Stimulated activated CD8-positive, alpha-beta memory T cell treated with anti-CD3 and anti-CD28 coated beads, Interleukin-15, amount 100 ng/mL, for 4 hours (primary cell): ENCODE data around the gene PLEKHD1.

Experiments used
- DNase-seq, 2 donors: peaks; one replicate each; pipeline ENCODE4 v3.0.0-alpha.2; 2020; ENCODE audit warnings: low read depth in 2 of 2

PLEKHD1 gene

DNA sequence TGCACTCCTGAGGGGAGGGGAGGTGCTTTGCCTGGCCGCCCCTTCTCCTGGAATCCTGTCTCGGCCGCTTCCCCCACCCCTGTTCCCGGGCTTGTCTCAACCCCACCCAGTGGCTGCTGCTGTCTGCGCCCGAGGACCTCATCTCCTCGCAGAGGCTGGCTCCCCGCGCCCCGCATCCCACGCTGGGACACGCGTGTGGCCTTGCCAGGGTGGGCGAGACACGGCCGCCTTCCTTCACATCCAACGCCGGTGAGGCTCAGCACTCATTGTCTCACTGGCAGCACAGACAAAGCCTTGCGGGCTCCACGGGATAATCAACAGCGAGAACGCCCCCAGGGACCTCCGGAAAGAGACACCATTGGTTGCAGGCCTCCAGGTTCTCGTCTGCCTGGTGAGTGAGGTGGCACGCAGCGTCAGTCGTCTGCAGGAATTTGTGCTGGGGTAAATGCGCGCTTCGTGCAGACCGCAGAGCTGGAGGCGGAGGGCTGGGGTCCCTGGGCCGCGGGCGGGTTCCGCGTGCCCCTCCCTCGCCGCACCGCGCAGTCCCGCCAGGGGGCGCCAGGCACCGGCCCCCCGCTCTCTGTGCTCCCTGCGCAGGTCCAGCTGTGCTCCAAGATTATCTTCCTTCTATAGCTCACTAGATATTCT is 63.3 kb downstream of the PLEKHD1 start:
- DNase-seq = no peak

DNA sequence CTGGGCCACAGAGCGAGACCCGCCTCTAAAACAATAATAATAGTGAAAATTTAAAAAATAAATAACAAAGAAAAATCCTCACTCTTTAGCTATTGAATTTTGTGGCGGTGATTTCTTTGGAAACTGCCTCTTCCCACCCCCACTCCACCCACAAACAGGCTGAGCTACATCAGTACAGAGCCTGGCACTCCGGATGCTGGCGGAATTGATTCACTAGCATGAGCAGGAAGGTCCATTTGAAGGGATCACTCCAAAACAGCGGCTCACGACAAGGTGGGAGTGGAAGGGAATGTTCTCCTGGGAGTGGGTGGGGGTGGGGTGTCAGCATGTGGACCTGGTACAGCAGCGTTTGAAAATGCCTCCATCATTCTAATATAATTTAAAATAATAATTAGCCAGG is 64.0 kb downstream of the PLEKHD1 start:
- no peak for DNase-seq

DNA sequence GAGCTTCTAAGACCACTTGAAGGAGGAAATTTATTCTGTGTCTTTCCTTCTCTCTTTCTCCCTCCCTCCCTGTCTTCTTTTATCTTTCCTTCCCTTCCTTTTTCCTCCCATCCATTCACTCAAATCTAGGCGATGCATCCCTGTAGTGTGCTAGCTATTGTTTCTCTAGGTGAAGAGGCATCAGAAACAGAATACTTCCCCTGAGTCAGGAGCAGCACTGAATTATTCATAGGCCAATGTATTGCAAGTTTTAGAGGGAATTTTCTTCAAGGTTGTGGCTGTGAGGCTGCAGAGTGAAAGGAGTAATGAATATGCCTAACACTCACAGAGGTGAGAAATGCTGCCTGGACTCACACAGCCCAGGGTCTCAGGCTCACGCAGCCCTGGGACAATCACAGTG is 67.0 kb downstream of the PLEKHD1 start:
- no peak for DNase-seq

DNA sequence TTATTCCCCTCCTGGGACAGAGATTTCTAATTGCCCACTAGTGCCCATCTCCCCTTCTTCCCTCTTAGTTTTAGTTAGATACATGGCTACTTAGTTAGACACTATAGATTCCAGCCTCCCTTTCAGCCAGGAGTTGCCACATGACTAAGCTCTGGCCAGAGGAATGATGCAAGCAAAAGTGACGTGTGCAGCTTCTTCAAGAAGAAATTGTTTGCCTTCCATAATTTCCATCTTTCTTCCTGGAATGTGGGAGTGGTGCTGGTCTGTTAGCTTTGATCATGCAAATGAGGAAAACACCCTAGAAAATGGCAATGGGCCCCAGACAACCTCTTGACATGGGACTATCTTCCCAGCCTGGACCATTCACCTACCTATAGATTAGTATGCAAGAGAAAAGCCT is 68.7 kb downstream of the PLEKHD1 start:
- no peak for DNase-seq

DNA sequence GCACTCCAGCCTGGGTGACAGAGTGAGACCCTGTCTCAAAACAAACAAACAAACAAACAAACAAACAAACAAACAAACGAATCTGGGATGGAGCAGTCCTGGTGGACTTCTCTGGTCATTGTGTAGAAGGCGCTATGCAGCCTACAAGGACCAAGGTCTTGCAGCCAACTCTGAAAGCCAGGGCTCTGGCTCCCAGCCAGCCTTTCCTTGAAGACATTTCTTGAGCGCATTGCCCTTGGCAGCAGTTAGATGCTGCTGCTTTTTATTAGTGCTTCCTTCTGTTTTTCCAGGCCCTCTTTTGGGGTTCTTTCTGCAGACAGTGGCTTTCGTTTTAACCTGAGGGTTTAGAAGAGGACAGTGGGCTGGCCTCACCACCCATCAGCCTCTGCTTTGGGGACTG is 70.0 kb downstream of the PLEKHD1 start:
- no peak for DNase-seq

DNA sequence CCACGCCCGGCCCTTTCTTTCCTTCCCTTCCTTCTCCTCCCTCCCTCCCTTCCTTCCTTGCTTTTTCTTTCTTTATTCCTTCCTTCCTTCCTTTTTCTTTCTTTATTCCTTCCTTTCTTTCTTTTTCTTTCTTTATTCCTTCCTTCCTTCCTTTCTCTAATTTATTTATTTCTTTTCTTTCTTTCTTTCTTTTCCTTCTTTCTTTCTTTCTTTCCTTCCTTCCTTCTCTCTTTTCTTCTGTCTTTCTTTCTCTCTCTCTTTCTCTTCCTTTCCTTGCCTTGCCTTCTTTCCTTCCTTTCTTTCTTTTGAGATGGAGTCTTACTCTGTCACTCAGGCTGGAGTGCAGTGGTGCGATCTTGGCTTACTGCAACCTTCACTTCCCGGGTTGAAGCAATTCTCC is 74.2 kb downstream of the PLEKHD1 start:
- no peak for DNase-seq

DNA sequence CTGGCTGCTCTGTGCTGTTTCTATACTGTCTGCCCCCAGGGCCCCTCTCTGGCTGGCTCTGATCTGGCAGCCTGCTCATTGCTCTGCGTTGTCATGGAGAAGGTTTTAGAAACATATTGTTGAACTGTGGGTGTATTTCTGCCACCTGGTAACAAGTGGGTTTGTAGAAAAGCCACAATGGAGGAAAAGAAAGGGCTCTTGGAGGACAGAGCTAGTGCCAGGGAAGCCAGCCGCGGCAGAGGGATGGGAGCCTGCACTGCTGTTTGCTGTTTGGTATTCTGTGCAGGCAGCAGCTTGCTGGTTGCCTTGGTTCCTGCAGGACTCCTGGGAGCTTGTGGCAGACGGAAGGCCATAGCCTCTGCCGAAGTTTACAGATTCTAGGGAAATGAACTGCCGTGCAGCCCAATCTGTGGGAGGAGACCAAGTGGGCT is 75.1 kb downstream of the PLEKHD1 start:
- no peak for DNase-seq

DNA sequence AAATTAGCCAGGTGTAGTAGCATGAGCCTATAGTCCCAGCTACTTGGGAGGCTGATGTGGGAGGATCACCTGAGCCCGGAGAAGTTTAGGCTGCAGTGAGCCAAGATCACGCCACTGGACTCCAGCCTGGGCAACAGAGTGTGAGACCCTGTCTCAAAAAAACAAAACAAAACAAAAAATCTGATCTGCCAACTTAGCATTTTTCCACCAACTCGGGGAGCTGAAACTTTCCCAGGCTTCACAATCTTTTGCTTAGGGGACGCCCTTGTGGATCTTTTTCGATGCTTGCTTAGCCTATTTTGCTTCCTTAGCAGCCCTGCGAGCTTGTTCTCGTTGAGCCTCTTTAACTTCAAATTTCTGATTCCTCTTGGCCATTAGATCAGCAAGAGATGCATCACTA is 76.3 kb downstream of the PLEKHD1 start:
- no peak for DNase-seq

DNA sequence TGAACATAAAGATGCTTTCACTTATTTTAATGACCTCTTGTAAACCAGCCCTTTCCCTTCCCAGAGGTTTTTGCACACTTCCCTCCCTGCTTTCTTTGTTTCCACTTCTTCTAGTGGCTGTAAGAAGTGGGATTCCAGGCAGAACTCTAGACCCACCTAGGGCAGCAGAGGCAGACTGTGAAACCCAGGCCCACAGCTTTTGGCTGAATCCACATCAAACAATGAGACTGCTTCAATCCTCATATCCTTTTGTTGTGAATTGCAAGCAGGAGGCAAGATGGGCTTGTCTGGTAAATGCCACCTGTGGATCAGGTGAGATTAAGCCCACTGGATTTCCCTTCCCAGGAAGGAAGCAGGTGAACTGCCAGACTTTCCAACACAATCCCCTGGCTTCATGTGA is 77.4 kb downstream of the PLEKHD1 start:
- DNase-seq = no peak

DNA sequence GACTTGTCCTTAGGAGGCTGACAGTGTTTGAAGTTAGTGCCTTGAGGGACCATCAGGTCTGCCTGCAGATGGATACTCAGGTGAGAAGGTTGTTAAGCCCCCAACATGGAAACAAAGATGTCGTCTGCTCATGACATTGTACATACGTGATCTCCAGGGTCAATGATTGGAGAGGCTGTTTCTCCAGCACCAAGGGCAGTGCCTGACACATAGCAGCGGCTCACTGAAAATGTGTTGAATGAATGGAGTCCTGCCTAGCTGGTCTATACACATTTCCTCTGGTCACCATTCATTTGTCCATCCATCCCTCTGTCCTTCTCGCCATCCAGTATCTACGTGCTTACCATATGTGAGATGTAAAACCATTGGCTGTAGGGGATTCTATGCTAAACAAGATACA is 83.0 kb downstream of the PLEKHD1 start:
- no peak for DNase-seq

DNA sequence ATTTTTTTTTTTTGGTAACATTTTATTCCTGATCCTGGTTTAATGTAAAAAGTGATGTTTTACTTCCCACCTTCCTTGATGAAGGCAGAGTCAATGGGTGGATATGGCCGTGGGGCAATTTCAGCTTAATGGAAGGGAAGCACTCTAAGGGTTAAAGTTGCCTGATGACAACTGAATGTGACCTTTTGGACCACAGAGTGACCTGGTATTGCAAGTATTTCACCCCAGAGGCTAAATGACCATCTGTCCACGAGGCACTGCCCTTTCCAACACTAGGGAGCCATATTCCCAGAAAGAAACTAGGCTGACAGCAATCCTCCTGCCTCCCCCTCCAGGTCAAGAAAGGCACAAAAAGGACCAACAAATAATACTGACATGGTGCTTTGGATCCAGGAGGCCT is 85.3 kb downstream of the PLEKHD1 start:
- no peak for DNase-seq

DNA sequence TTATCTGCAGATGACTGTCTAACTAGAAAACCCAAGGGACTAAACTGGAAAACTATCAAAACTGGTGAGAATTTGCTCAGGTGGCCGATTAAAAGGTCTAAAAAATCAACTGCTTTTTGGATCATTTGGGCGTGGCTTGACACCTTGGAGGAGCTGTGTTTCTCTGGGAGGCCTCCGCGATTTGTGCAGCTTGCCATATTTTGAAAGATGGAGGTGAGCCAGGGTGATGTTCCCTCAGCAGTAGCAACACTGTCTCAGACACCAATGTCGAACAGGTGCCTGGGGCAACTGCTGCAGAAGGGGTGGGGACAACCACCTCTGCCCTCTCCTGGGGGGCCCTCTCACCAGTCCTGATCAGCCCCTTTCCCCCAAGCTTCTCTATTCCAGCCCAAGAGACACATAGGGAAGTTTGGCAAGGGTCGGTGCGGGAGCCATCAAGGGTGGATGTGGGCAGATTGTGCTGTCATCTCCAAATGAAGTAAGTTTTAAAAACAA is 86.4 kb downstream of the PLEKHD1 start:
- DNase-seq = no peak

DNA sequence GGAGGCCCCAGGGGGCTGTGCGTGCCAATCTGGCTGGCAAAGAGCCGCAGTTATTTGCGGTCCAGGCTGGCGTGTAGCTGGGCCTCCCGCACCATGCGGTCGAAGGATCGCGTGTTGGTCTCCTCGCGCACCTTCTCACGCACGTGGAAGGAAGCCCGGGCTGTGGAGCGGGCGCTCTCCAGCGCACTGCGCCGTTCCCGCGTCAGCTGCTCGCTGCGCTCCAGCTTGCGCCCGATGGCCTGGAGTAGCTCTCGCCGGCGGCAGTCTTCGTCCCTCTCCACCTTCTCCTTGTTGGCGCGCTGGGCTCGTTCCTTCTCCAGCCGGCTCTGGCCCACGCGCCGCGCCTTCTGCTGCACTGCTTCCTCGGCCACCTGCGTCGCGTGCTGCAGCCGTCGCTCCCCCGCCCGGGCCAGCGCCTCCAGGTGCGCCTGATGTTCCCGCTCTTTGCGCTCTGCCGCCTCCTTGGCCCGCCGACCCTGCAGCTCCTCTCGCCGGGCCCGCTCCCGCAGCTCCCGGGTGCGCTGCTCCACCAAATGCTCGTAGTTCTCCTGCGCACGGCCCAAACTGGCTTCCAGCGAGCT is 87.0 kb downstream of the PLEKHD1 start:
- DNase-seq = no peak

DNA sequence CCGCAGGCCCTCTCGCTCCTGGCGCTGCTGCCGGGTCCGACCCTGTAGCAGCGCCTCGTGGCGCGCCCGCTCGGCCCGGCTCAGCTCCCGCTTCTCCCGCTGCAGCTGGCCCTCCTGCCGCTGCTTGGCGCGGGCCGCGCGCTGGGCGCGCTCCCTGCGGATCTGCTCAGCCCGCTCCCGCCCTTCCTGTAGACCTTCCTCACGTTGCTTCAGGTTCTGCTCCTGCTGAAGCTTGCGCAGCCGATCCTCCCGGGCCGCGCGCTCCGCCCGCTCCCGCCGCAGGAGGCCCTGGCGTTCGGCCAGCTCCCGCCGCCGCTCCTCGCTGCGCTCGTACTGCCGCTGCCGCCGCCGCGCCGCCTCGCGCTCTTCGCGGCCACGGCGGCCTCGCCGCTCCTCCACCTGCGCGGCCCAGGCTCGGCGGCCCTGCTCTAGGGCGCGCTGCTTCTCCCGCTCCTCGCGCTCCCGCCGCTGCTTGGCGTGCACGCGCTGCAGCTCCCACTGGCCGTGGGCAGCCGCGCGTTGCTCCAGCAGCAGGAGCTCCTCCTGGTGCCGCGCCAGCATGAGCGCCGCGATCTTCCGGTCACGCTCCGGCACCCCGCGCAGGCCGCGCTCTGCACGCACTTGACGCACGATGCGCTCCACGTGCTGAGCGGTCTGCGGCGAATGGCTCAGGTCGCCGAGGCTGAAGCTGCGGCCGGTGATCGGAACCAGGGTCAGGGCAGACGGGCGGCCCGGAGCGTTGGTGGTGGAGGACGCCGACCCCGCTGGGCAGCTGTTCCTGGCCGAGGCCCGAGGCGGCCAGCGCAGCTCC is 87.7 kb downstream of the PLEKHD1 start:
- no peak for DNase-seq

DNA sequence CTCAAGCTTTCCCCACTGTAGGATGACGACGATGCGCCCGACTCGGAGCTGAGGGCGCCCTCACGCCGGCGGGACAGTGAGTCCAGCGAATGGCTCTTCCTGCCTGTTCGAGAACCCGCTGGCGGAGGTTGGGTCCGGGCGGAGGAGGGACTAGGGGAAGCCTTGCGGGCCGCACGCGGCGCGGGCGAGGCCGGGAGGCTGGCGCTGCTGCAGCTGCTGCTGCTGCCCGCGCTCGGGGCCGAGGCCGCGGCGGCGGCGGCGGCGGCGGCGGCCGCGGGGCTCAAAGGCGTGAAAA is 88.3 kb downstream of the PLEKHD1 start:
- DNase-seq = no peak

DNA sequence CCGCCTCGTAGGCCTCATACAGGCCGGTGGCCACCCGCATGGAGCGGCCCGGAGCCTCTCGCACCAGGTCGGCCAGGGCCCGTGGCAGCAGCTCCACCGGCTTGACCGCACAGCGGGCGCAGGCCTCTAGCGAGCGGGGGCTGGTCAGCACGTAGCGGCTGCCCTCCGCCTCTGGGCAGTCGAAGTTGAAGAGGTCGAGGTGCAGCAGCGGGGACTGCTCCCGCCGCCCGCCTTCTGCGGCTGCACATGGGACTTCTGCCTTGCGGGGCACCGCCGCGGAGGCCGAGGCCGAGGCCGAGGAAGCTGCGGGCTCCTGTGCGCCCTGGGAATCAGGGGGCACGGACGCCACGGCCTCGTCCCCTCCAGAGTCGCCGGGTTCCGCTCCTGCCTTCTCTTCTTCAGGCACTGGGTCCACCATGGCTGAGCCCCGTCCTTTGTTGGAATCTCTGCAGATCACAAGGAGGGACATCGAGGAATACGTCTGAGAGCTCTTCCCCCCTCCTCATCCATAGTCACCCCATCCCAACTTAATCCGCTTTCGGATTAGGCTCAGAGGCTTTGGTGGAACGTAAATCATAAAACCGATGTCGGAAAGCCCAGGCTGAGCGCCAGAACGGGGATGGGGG is 88.8 kb downstream of the PLEKHD1 start:
- no peak for DNase-seq

DNA sequence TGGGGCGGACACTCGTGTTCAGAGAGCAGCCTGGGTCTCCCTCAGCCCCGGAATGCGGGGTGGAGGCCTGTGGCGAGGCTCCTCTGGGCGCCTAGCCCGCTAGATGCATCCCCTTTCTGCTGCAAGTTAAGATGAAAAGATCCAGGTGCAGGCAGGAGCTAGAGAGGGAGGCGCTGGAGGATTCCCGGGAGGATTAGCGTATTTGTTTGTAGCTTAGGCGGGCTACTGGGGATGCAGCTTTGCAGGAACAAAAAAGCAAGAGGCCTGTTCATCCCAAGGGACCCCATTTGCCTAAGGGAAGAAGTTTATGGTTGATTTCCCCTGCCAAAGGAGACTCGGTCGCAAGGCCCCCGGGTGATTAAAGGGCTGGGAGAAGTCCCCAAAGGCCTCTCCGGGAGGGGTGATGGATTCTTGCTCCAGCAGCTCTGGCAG is 89.3 kb downstream of the PLEKHD1 start:
- no peak for DNase-seq

DNA sequence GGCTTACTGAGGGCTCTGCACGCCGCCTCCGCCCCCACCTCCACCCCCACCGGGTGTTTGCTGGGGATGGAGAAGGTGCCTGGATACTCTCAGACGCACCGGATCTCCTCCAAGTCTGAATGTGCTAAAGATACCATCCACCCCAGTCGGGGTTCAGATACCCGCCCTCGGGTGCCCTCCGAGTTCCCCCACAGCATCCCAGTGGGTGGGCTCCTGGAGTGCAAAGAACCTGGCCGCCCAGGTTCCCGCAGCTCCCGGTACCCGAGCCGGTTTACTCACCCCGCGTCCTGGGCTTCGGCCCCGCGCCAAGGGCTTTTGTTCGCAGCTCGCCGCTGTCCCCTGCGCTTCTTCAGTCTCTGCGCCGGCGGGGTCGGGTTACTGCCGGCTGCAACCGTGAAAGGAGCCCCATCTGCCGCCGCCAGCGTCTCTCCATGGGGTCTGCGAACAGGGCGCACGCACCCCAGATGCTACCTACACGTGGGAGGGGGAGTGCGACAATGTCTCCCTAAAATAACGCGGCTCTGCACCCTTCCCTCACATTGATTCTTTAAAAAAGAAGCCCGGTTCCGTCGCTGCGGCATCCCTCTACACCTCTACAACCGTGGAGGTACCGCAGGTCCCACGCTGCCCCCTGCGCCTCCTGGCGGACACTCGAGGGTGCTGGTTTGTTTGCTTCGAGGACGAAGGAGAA is 89.9 kb downstream of the PLEKHD1 start, which contains the start of gene CCDC177:
Gene CCDC177 (minus strand): TSS at position 609 of the 691 bp plus-strand sequence. CDS start 1,249 bp downstream, outside the sequence.
- peak; percentile 36 to 51 for DNase-seq

DNA sequence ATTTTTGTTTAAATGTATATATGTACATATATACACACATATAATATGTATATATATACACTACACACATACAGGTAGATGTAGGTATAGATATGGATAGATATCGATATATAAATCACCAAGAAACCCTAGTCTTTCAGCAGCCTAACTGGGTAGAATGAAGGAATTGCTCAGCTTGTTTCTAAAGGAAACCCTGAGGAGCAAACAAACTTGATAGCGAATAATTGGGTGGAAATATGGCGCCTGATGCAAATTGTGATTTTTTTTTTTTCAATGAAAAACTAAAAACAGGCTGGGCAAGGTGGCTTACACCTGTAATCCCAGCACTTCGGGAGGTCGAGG is 90.4 kb downstream of the PLEKHD1 start:
- DNase-seq = no peak

DNA sequence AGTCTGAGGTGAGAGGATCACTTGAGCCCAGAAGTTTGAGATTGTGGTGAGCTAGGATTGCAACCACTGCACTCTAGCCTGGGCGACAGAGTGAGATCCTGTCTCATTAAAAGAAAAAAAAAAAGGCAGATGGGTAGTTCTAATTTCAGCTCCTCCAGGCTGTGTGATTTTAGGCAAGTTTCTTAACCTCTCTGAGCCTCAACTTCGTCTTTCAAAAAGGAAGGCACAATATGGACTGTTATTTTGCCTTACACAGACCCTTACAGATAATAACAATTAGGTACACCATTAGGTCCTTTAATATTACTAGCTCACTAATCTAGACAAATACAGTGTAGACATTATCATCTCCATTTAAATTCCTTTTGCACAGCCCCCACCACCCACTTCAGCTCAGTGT is 94.9 kb downstream of the PLEKHD1 start:
- DNase-seq = no peak

DNA sequence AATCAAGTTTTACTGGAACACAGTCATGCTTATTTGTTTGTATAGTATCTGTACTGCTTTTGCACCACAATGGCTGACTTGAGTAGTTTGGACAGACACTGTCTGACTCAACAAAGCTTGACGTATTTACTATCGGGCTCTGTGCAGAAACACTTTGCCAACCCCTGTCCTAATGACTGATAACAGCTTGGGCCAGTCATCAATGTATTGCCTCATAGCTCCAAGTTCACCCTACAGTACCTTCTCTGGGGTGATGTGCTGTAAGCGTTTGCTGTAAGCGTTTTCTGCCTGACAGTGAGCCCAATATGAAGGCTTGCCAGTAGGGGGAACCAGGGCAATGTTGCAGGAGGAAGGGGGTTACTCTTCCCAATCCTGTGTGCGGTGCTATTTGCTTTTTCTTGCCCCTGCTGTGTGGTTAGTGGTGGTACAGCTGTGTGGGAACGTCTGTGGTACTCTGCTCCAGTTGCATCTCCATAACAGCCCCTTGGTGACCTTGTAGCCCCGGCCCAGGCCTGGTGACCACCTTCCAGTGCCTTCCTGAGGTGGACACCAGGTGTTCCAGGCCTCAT is 95.6 kb downstream of the PLEKHD1 start:
- DNase-seq = no peak
